ENCODE results near the gene CREBL2. TPM values are rescaled to one million over a fixed set of nuclear protein-coding genes. Genes with fewer than 3 reads are reported as not detected.
A peak's percentile ranks its signal among the peaks of the same experiment; 100 is the strongest.

Gene CREBL2
- total and polyA plus RNA-seq, 10 of the 15 experiments (the other 5 are each of a cell fraction or from before 2014, with no cell fraction given), result 4.6 to 19.1 (median 13.5) TPM

DNA sequence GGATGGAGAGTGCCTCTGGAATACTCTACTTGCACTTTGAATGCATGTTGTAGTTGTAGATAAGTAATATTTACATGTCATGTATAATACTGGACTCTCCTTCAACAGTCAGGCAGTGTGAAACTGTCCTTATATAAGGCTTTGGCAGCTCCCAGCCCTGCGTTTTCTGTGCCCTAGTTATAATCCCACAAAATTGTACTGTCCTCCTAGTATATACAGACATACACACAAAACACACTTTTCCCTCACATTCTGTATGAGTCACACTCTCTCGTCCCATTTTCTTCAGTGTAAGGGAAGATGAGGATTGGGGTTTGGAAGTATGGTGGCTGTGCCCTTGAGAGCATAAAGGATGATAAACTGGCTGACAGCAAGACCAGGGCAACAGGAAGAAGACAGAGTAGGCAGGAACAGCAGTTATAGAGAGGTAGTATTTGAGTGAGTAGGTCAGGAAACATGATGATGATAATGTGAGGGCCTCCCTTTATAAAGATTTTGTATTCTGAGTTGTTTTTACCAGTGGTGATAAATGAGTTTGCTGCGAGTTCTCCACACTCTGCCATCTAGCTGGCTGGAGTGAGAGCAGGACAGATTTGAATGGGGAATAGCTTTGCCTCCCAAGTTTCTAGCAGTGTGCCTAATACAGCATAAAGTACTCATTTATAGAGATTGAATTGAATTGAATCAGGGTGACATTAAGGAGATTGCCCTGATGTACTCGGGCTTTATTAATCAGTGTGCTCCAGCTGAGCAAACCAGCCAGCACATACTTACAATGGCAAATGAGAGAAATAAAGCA, 5.0 kb downstream of the CREBL2 start:
- in situ Hi-C loops (cut with MboI), result no loop called here
- no TSS peak for BruUV-seq (replicated peaks)
- ChIA-PET CTCF (interaction anchor here (1.0 to 3.9 kb wide), 9 partner anchors 12 to 240 kb away, joined by 3 to 31 read pairs (median 7); no protein-coding TSS in a partner anchor), RAD21 (ENCODE audit: unreplicated experiment) (interaction anchor here (0.7 to 2.1 kb wide), 8 partner anchors 10 to 120 kb away, joined by 3 to 9 read pairs (median 3); no protein-coding TSS in a partner anchor), SMC1A (ENCODE audit: uncharacterized antibody, unreplicated experiment) (interaction anchor here (0.7 to 2.5 kb wide), 15 partner anchors 10 to 130 kb away, joined by 3 to 28 read pairs (median 4); no protein-coding TSS in a partner anchor), POLR2A (interaction anchor here (1.0 to 1.9 kb wide), 2 partner anchors 10 to 69 kb away, joined by 3 to 5 read pairs; no protein-coding TSS in a partner anchor)
- Histone ChIP-seq H3K79me2 (ENCODE audit: control insufficient read depth, insufficient read depth, low read length) (peaks cover 12% of the 10 kb centered on the region), H3K9ac (ENCODE audit: control insufficient read depth, insufficient read depth, low read length) (no peak overlapping the region), H3K27ac (ENCODE audit: control insufficient read depth, insufficient read depth) (no peak overlapping the region), H3K4me3 (no peak overlapping the region), H3K4me2 (ENCODE audit: control insufficient read depth, insufficient read depth) (peak overlapping the region; percentile 3; the same call in 1 of the 2 replicates), H2AFZ (ENCODE audit: control insufficient read depth, low read depth, low read length) (no peak overlapping the region), H3K4me1 (ENCODE audit: control insufficient read depth, insufficient read depth, low read length) (no peaks in the 10 kb centered on the region; the same call in 1 of the 2 replicates), H3K9me3 (replicated peaks; ENCODE audit: control insufficient read depth, insufficient read depth, low read length) (no peaks in the 10 kb centered on the region), H3K36me3 (ENCODE audit: control insufficient read depth in 2 of 2, insufficient read depth in 2 of 2, low read length in 1 of 2) (peaks cover 0 to 2% of the 10 kb centered on the region in 2 experiments; a peak in 1 of 4 replicates), H4K20me1 (ENCODE audit: control insufficient read depth, insufficient read depth) (no peaks in the 10 kb centered on the region), H3K27me3 (replicated peaks in 1 of 2; ENCODE audit: control insufficient read depth in 2 of 2, insufficient read depth in 2 of 2, low read length in 1 of 2) (no peaks in the 10 kb centered on the region)
- no peak for ATAC-seq
- WGBS (ENCODE audit: insufficient coverage, insufficient replicate concordance, low lambda C conversion rate, missing lambda C conversion rate), result 87% methylated on average over 4 of the region's 4 CpGs
- TF ChIP-seq, protein P1, sequence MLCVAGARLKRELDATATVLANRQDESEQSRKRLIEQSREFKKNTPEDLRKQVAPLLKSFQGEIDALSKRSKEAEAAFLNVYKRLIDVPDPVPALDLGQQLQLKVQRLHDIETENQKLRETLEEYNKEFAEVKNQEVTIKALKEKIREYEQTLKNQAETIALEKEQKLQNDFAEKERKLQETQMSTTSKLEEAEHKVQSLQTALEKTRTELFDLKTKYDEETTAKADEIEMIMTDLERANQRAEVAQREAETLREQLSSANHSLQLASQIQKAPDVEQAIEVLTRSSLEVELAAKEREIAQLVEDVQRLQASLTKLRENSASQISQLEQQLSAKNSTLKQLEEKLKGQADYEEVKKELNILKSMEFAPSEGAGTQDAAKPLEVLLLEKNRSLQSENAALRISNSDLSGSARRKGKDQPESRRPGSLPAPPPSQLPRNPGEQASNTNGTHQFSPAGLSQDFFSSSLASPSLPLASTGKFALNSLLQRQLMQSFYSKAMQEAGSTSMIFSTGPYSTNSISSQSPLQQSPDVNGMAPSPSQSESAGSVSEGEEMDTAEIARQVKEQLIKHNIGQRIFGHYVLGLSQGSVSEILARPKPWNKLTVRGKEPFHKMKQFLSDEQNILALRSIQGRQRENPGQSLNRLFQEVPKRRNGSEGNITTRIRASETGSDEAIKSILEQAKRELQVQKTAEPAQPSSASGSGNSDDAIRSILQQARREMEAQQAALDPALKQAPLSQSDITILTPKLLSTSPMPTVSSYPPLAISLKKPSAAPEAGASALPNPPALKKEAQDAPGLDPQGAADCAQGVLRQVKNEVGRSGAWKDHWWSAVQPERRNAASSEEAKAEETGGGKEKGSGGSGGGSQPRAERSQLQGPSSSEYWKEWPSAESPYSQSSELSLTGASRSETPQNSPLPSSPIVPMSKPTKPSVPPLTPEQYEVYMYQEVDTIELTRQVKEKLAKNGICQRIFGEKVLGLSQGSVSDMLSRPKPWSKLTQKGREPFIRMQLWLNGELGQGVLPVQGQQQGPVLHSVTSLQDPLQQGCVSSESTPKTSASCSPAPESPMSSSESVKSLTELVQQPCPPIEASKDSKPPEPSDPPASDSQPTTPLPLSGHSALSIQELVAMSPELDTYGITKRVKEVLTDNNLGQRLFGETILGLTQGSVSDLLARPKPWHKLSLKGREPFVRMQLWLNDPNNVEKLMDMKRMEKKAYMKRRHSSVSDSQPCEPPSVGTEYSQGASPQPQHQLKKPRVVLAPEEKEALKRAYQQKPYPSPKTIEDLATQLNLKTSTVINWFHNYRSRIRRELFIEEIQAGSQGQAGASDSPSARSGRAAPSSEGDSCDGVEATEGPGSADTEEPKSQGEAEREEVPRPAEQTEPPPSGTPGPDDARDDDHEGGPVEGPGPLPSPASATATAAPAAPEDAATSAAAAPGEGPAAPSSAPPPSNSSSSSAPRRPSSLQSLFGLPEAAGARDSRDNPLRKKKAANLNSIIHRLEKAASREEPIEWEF (IDR thresholded peaks at IDR 0.05; ENCODE audit: insufficient replicate concordance, low read depth, low read length), result no peak
- TF ChIP-seq TBL1XR1 (IDR thresholded peaks at IDR 0.05; ENCODE audit: low read depth, low read length) (no peak), NFYB (IDR thresholded peaks at IDR 0.05; ENCODE audit: insufficient read depth, low read depth, low read length) (no peak), JUND (IDR thresholded peaks at IDR 0.05; ENCODE audit: low read depth, low read length) (no peak), EZH2 (IDR thresholded peaks at IDR 0.05; ENCODE audit: borderline replicate concordance, control insufficient read depth, low read depth, low read length) (no peak), SRF (IDR thresholded peaks at IDR 0.05; ENCODE audit: low read depth in 2 of 2, low read length in 2 of 2) (no peak), CREM (IDR thresholded peaks at IDR 0.05; ENCODE audit: low read depth) (no peak), HDAC6 (IDR thresholded peaks at IDR 0.05; ENCODE audit: unreplicated experiment) (no peak), CREB1 (IDR thresholded peaks at IDR 0.05; ENCODE audit: low read depth) (no peak), ZNF274 (IDR thresholded peaks at IDR 0.05; ENCODE audit: insufficient read depth, insufficient read length) (no peak)
- TF ChIP-seq, protein P2, sequence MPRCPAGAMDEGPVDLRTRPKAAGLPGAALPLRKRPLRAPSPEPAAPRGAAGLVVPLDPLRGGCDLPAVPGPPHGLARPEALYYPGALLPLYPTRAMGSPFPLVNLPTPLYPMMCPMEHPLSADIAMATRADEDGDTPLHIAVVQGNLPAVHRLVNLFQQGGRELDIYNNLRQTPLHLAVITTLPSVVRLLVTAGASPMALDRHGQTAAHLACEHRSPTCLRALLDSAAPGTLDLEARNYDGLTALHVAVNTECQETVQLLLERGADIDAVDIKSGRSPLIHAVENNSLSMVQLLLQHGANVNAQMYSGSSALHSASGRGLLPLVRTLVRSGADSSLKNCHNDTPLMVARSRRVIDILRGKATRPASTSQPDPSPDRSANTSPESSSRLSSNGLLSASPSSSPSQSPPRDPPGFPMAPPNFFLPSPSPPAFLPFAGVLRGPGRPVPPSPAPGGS (IDR thresholded peaks at IDR 0.05; ENCODE audit: borderline replicate concordance, insufficient read depth, low read depth, low read length, poor library complexity, severe bottlenecking), result no peak
- DNase-seq (ENCODE audit: low read depth, low spot score), result no peak
- intact Hi-C loops (cut with micrococcal nuclease; ENCODE audit: unreplicated experiment), result no loop called here
- no peak for FAIRE-seq

Measured in GM12878 (cell line).